Chondrocyte (in vitro differentiated cells): ENCODE data around the gene TMEM260. TPM values are rescaled to one million over a fixed set of nuclear protein-coding genes. Genes with fewer than 3 reads are reported as not detected.

ENCODE experiments used
- DNase-seq: peaks from one replicate; pipeline ENCODE4 v3.0.0; 2021; ENCODE audit warnings: mixed read lengths, low spot score
- H3K27ac Mint-ChIP-seq: one replicate; pipeline ENCODE4 v1.8.0; 2021; ENCODE audit warnings: mild to moderate bottlenecking, moderate library complexity, mixed read lengths; ENCODE audit not compliant: unreplicated experiment
- H3K27me3 Mint-ChIP-seq: 2 replicates; pipeline ENCODE4 v1.8.0; 2021; ENCODE audit warnings: low read depth, mixed read lengths
- H3K36me3 Mint-ChIP-seq: 2 replicates; pipeline ENCODE4 v1.8.0; 2021; ENCODE audit warnings: low read depth, mixed read lengths
- H3K4me1 Mint-ChIP-seq: 2 replicates; pipeline ENCODE4 v1.8.0; 2021; ENCODE audit warnings: low read depth, mild to moderate bottlenecking, mixed read lengths
- H3K4me3 Mint-ChIP-seq: one replicate; pipeline ENCODE4 v1.8.0; 2021; ENCODE audit warnings: mild to moderate bottlenecking, moderate library complexity, mixed read lengths; ENCODE audit not compliant: unreplicated experiment
- H3K9me3 Mint-ChIP-seq: 2 replicates; pipeline ENCODE4 v1.8.0; 2021; ENCODE audit warnings: low read depth, mixed read lengths
- CTCF ChIP-seq: fragments of 200-600 bp; sonication (generic); IDR thresholded peaks from 2 replicates; pipeline ENCODE4 v1.5.0; 2021; ENCODE audit warnings: antibody characterized with exemption, mild to moderate bottlenecking, moderate library complexity
- total RNA-seq: library from RNA; stranded (reverse); gene quantifications from 3 replicates; pipeline ENCODE4 v1.2.1, GENCODE V29; 2021

TMEM260 gene
- total RNA-seq, 1 donor from 2014 or later, result 17.1 TPM

DNA sequence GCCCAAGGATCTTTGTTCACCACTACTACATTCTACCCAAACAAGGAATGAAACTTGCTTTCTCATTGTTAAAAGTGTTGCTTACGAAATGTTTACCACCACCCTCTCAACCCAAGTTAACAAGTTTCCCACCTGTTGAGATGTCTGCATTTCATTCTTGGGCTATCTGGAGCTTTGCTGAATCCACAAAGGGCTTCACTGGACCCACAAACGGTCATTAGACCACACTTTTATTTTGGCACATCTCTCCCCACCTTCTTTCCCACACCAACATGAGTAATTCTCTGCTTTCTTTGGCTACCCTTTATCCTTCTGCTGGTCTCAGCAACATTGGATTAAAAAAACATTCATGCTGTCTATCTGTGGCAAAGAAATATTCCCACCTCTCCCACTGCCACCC lies 78.0 kb downstream of the TMEM260 start:
- Mint-ChIP-seq H3K4me3 (no peak overlapping the region), H3K9me3 (no peaks in the 10 kb centered on the region), H3K27me3 (no peaks in the 10 kb centered on the region), H3K4me1 (peaks cover 5% of the 10 kb centered on the region), H3K27ac (no peak overlapping the region), H3K36me3 (no peaks in the 10 kb centered on the region)
- no peak for TF ChIP-seq CTCF
- no peak for DNase-seq

GRCh38 chr14:56659378-56659777 lies 79.8 kb downstream of the TMEM260 start:
- no peak for TF ChIP-seq CTCF
- H3K4me1 Mint-ChIP-seq, result peaks cover 5% of the 10 kb centered on the region
- H3K27me3 Mint-ChIP-seq, result no peaks in the 10 kb centered on the region
- no peak for DNase-seq
- no peaks in the 10 kb centered on the region for H3K9me3 Mint-ChIP-seq
- peaks cover 2% of the 10 kb centered on the region for H3K36me3 Mint-ChIP-seq
- H3K4me3 Mint-ChIP-seq, result no peak overlapping the region
- H3K27ac Mint-ChIP-seq, result no peak overlapping the region

DNA sequence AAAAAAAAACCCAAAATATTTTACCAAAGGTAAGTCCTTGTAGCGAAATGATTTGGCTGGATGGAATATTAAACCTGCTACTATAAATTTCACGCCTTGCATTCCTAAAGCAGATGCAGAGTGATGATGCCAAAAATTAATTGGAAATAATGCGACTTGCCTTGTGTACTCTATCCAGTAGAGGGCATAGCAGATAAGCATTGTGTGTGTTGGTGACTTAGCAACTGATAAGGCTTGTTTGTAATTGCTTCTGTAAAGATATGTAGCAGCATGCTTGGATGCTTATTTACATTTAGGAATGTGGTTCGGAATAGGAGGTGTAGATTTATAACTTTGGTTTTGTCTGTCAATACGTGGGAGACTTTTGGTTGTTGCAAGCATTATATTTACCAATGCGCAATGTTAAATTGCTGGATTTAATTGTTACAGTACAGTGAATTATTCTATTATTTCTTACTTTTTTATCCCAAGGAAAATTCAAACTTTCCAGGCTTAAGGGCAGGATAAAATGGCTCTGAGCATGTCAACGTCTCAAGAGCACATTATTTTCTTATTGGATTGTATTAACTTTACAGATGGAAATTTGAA lies 80.5 kb downstream of the TMEM260 start:
- Mint-ChIP-seq H3K4me3 (no peak overlapping the region), H3K27me3 (no peaks in the 10 kb centered on the region), H3K4me1 (peaks cover 5% of the 10 kb centered on the region), H3K36me3 (peaks cover 3% of the 10 kb centered on the region), H3K27ac (no peak overlapping the region), H3K9me3 (no peaks in the 10 kb centered on the region)
- TF ChIP-seq CTCF, result peak; percentile 82
- no peak for DNase-seq

DNA sequence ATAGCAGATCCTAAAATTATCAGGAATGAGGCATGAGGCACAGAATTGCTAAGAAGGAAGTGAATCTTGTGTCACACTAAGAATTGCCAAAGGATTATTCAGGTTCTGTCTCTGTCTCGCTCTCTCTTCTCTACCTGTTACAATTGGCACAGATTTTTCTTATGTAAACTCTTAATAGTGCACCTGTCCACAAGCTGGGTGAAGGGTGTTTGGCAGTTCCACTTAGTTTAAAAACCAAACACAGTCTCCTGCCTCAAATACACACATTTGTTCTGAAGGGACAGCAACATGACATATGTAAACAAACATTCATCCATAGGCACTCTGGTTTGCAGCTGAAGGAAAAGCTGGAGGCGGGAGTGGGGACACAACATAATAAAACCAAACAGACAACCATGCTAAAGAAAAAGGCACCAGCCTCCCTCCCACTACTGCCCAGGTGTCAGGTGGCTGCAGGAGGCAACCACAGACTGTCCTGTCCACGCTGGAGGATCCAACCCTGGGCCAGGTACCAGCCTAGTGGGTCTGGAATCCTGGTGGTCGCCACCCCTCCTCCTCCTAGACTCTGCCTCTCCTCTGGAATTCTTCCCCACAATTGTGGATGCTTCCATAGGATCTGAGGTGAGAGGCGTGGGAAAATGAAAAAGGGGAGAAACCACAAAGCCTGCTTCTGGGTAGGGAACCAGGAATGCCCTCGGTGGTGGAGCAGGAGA lies 81.2 kb downstream of the TMEM260 start:
- Mint-ChIP-seq H3K27me3 (no peaks in the 10 kb centered on the region), H3K27ac (no peak overlapping the region), H3K9me3 (no peaks in the 10 kb centered on the region), H3K4me1 (peaks cover 5% of the 10 kb centered on the region), H3K4me3 (no peak overlapping the region), H3K36me3 (peaks cover 3% of the 10 kb centered on the region)
- DNase-seq, result no peak
- no peak for TF ChIP-seq CTCF

DNA sequence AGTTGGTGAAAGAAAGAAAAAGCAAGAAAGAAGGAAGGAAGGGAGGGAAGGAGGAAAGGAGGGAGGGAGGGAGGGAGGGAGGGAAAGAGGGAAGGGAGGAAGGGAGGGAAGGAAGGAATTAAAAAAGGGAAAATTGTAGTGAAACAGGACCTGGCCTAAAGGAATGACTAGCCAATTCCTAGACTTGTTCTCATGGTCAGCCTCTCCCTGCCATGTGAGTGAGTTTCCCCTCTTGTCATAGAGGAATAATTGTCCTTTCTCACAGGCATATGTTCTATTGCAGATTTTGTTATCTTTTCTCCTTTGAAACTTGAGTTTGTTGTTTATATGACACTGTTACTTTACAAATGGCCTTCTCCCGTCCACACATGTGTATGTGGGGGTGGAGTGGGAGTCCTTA lies 81.9 kb downstream of the TMEM260 start:
- peaks cover 9% of the 10 kb centered on the region for H3K4me1 Mint-ChIP-seq
- H3K36me3 Mint-ChIP-seq, result peaks cover 3% of the 10 kb centered on the region
- no peak overlapping the region for H3K4me3 Mint-ChIP-seq
- H3K9me3 Mint-ChIP-seq, result peaks cover 3% of the 10 kb centered on the region
- H3K27ac Mint-ChIP-seq, result no peak overlapping the region
- TF ChIP-seq CTCF, result no peak
- no peak for DNase-seq
- no peaks in the 10 kb centered on the region for H3K27me3 Mint-ChIP-seq
